Neural cell (in vitro differentiated cells): ENCODE results near the gene CFAP100. TPM values are rescaled to one million over a fixed set of nuclear protein-coding genes. Genes with fewer than 3 reads are reported as not detected.

Experiments
- H2AFZ ChIP-seq: fragments of 200-600, 300-800 bp; sonication (generic), shearing (Covaris generic); 2 replicates; pipeline ENCODE4 v1.6.0; 2014; ENCODE audit warnings: low read depth, mild to moderate bottlenecking, antibody characterized with exemption, low read length, moderate library complexity
- H3F3A ChIP-seq: fragments of 200-600 bp; shearing (Covaris generic); 2 replicates; pipeline ENCODE4 v1.6.1; 2016; ENCODE audit warnings: mild to moderate bottlenecking, moderate library complexity, mixed read lengths, antibody characterized with exemption, low read length; ENCODE audit not compliant: insufficient read depth, poor library complexity, severe bottlenecking
- H3K27ac ChIP-seq: fragments of 200-600, 300-800 bp; sonication (generic), shearing (Covaris generic); 2 replicates; pipeline ENCODE4 v1.5.1; 2014; ENCODE audit warnings: mild to moderate bottlenecking, low read length, moderate library complexity
- H3K27me3 ChIP-seq: fragments of 300-800, 200-600 bp; sonication (generic), shearing (Covaris generic); 2 replicates; pipeline ENCODE4 v1.6.0; 2014; ENCODE audit warnings: mild to moderate bottlenecking, low read depth, low read length, moderate library complexity; ENCODE audit not compliant: insufficient read depth
- H3K36me3 ChIP-seq: fragments of 300-800, 200-600 bp; sonication (generic), shearing (Covaris generic); 2 replicates; pipeline ENCODE4 v1.5.1; 2014; ENCODE audit warnings: mild to moderate bottlenecking, antibody characterized with exemption, low read length, moderate library complexity; ENCODE audit not compliant: insufficient read depth
- H3K4me2 ChIP-seq: fragments of 300-800, 200-600 bp; sonication (generic), shearing (Covaris generic); 2 replicates; pipeline ENCODE4 v1.6.0; 2014; ENCODE audit warnings: mild to moderate bottlenecking, low read length
- H3K4me3 ChIP-seq: fragments of 300-800, 200-600 bp; sonication (generic), shearing (Covaris generic); 2 replicates; pipeline ENCODE4 v1.5.1; 2014; ENCODE audit warnings: mild to moderate bottlenecking, low read length, moderate library complexity
- H3K79me2 ChIP-seq: fragments of 200-600 bp; shearing (Covaris generic); replicated peaks from 2 replicates; pipeline ENCODE4 v1.6.0; 2014; ENCODE audit warnings: mild to moderate bottlenecking, low read length, moderate library complexity; ENCODE audit not compliant: insufficient read depth
- H3K9ac ChIP-seq: fragments of 300-800, 200-600 bp; sonication (generic), shearing (Covaris generic); 2 replicates; pipeline ENCODE4 v1.6.1; 2016; ENCODE audit warnings: mild to moderate bottlenecking, low read length, mixed read lengths
- H3K9me2 ChIP-seq: fragments of 200-600 bp; shearing (Covaris generic); 2 replicates; pipeline ENCODE4 v1.6.1; 2016; ENCODE audit warnings: mild to moderate bottlenecking, low read length, mixed read lengths; ENCODE audit not compliant: insufficient read depth
- H3K9me3 ChIP-seq: fragments of 200-600, 300-800 bp; sonication (generic), shearing (Covaris generic); 2 replicates; pipeline ENCODE4 v1.6.1; 2016; ENCODE audit warnings: mild to moderate bottlenecking, mixed run types, low read length, moderate library complexity, mixed read lengths
- H4K20me1 ChIP-seq: fragments of 200-600 bp; shearing (Covaris generic); 2 replicates; pipeline ENCODE4 v1.6.1; 2016; ENCODE audit warnings: mild to moderate bottlenecking, mixed run types; ENCODE audit not compliant: insufficient read depth
- CTCF ChIP-seq: fragments of 450-650 bp; IDR thresholded peaks from 2 replicates; pipeline ENCODE4 v1.5.1; 2014; ENCODE audit warnings: antibody characterized with exemption, mild to moderate bottlenecking, moderate library complexity; ENCODE audit not compliant: poor library complexity, severe bottlenecking
- EP300 ChIP-seq: fragments of 450-650 bp; conservative IDR thresholded peaks from 2 replicates; pipeline ENCODE4 v1.6.1; 2014; ENCODE audit warnings: antibody characterized with exemption, mild to moderate bottlenecking, moderate library complexity; ENCODE audit not compliant: poor library complexity, severe bottlenecking
- EZH2 ChIP-seq: fragments of 200-600, 300-800 bp; shearing (Covaris generic), sonication (generic); IDR thresholded peaks from 2 replicates; pipeline ENCODE4 v1.6.1; 2014; ENCODE audit warnings: antibody characterized with exemption, low read length, borderline replicate concordance, mild to moderate bottlenecking; ENCODE audit not compliant: insufficient read depth, poor library complexity, severe bottlenecking
- MXI1 ChIP-seq: fragments of 450-650 bp; conservative IDR thresholded peaks from 2 replicates; pipeline ENCODE4 v1.6.1; 2014; ENCODE audit warnings: antibody characterized with exemption, mild to moderate bottlenecking; ENCODE audit not compliant: poor library complexity, severe bottlenecking
- POLR2AphosphoS5 ChIP-seq: IDR thresholded peaks from 2 replicates; pipeline ENCODE4 v1.6.1; 2012
- RAD21 ChIP-seq: fragments of 450-650 bp; conservative IDR thresholded peaks from 2 replicates; pipeline ENCODE4 v1.6.1; 2014; ENCODE audit warnings: antibody characterized with exemption, mild to moderate bottlenecking, moderate library complexity
- REST ChIP-seq: IDR thresholded peaks from 2 replicates; pipeline ENCODE4 v1.6.1; 2012; ENCODE audit warnings: borderline replicate concordance
- SMC3 ChIP-seq: fragments of 450-650 bp; conservative IDR thresholded peaks from 2 replicates; pipeline ENCODE4 v1.6.1; 2014; ENCODE audit warnings: antibody characterized with exemption, mild to moderate bottlenecking, moderate library complexity; ENCODE audit not compliant: poor library complexity
- TAF1 ChIP-seq: IDR thresholded peaks from 2 replicates; pipeline ENCODE4 v1.6.1; 2012; ENCODE audit warnings: low read depth
- polyA plus RNA-seq: library from polyadenylated mRNA; depleted of rRNA; stranded (reverse); fragments of >200 nt; gene quantifications from 2 replicates; pipeline ENCODE4 v1.2.3, GENCODE V29; 2014

CFAP100 gene
- polyA plus RNA-seq, 1 donor from 2014 or later = not detected

- no peaks in the 10 kb centered on the region for H4K20me1 ChIP-seq
- H2AFZ ChIP-seq = no peak overlapping the region
- no peaks in the 10 kb centered on the region for H3K9me3 ChIP-seq
- H3K79me2 ChIP-seq = no peaks in the 10 kb centered on the region
- H3K4me2 ChIP-seq = no peak overlapping the region
- TF ChIP-seq POLR2AphosphoS5 = no peak
- no peak for TF ChIP-seq EZH2
- H3K9ac ChIP-seq = no peak overlapping the region
- H3K4me3 ChIP-seq = no peak overlapping the region
- H3K9me2 ChIP-seq = no peaks in the 10 kb centered on the region
- H3K27ac ChIP-seq = no peak overlapping the region
- no peaks in the 10 kb centered on the region for H3K36me3 ChIP-seq
- no peaks in the 10 kb centered on the region for H3F3A ChIP-seq
- H3K27me3 ChIP-seq = no peaks in the 10 kb centered on the region
Measured at GRCh38 chr3:126422121-126422520, 27.4 kb downstream of the CFAP100 start.

- Histone ChIP-seq H3K4me3 (no peak overlapping the region), H3K4me2 (no peak overlapping the region), H3K36me3 (no peaks in the 10 kb centered on the region), H3K27ac (no peak overlapping the region), H3K9me3 (no peaks in the 10 kb centered on the region), H4K20me1 (no peaks in the 10 kb centered on the region), H3K79me2 (no peaks in the 10 kb centered on the region), H3K9me2 (no peaks in the 10 kb centered on the region), H3F3A (no peaks in the 10 kb centered on the region), H3K9ac (no peak overlapping the region), H2AFZ (no peak overlapping the region), H3K27me3 (no peaks in the 10 kb centered on the region)
- TF ChIP-seq TAF1 (no peak), EP300 (no peak), POLR2AphosphoS5 (no peak), SMC3 (no peak), RAD21 (no peak), CTCF (no peak), EZH2 (no peak), MXI1 (no peak), REST (no peak)
Measured at GRCh38 chr3:126422571-126423091, 27.9 kb downstream of the CFAP100 start.
